Panc1 (cell line): ENCODE results near the gene TMEM236. TPM values are rescaled to one million over a fixed set of nuclear protein-coding genes. Genes with fewer than 3 reads are reported as not detected.

Source experiments
- ATAC-seq: fragments of 200-7000 bp; cut with Tn5 transposase; 2 replicates; pipeline ENCODE4 v1.9.1; 2020; ENCODE audit warnings: mild to moderate bottlenecking, moderate library complexity
- BruUV-seq: library from RNA; stranded (reverse); fragments of 400-500 nt; replicated peaks from 2 replicates; lab custom pipeline; 2021; lab: Mats Ljungman, UMichigan
- CTCF ChIA-PET: fragments of 300-600 bp; sonication (Branson Sonifier 250); formaldehyde crosslinking; loops from one replicate; lab custom pipeline; 2022; ENCODE audit warnings: antibody characterized with exemption; lab: Charles Lee
- POLR2A ChIA-PET: fragments of 300-600 bp; sonication (Branson Sonifier 250); formaldehyde crosslinking; loops from one replicate; lab custom pipeline; 2022; ENCODE audit warnings: antibody characterized with exemption; lab: Charles Lee
- DNase-seq: peaks from one replicate; pipeline ENCODE4 v3.0.0-alpha.2; 2010; ENCODE audit warnings: low read depth, low spot score
- H3K27ac ChIP-seq: 2 replicates; pipeline ENCODE4 v1.5.1; 2011; ENCODE audit warnings: mild to moderate bottlenecking, low read length, inconsistent platforms
- H3K27me3 ChIP-seq: fragments of 200-500 bp; sonication (Bioruptor generic); 2 replicates; pipeline ENCODE4 v1.6.0; 2014; ENCODE audit warnings: low read length, inconsistent platforms; ENCODE audit not compliant: control insufficient read depth, insufficient read depth
- H3K36me3 ChIP-seq: fragments of 200-500 bp; sonication (Bioruptor generic); 2 replicates; pipeline ENCODE4 v1.5.1; 2014; ENCODE audit warnings: inconsistent platforms, mild to moderate bottlenecking, low read length, moderate library complexity; ENCODE audit not compliant: control insufficient read depth, insufficient read depth
- H3K4me1 ChIP-seq: 2 replicates; pipeline ENCODE4 v1.5.1; 2011; ENCODE audit warnings: inconsistent platforms, mild to moderate bottlenecking, low read length, moderate library complexity; ENCODE audit not compliant: control insufficient read depth, insufficient read depth
- H3K4me3 ChIP-seq, 2 experiments: 2 replicates each; pipeline ENCODE4 v1.5.1; 2011 to 2012; ENCODE audit warnings: low read depth in 2 of 2, low read length in 2 of 2, mild to moderate bottlenecking in 2 of 2, inconsistent platforms in 1 of 2, moderate library complexity in 1 of 2
- H3K9me3 ChIP-seq: fragments of 200-500 bp; sonication (Bioruptor generic); 2 replicates; pipeline ENCODE4 v1.5.1; 2014; ENCODE audit warnings: low read depth, mild to moderate bottlenecking, inconsistent platforms, low read length, moderate library complexity; ENCODE audit not compliant: control insufficient read depth, insufficient read depth
- POLR2AphosphoS5 ChIP-seq: IDR thresholded peaks from 2 replicates; pipeline ENCODE4 v1.6.1; 2012; ENCODE audit warnings: mild to moderate bottlenecking, low read depth, low read length, moderate library complexity
- SIN3A ChIP-seq: IDR thresholded peaks from 2 replicates; pipeline ENCODE4 v1.6.1; 2012; ENCODE audit warnings: low read depth, mild to moderate bottlenecking, low read length, moderate library complexity, borderline replicate concordance; ENCODE audit not compliant: insufficient read depth
- TCF7L2 ChIP-seq: IDR thresholded peaks from 2 replicates; pipeline ENCODE4 v1.6.1; 2011; ENCODE audit warnings: mild to moderate bottlenecking, low read depth, low read length, inconsistent platforms
- in situ Hi-C: cut with HindIII; loops from 2 replicates; pipeline ENCODE4 v1.10.0; 2016; ENCODE audit warnings: low sequenced_read_pairs, low pct_unique_long_range_greater_than_20kb
- intact Hi-C: fragments of 100-400 bp; cut with micrococcal nuclease; formaldehyde crosslinking; loops from one replicate; pipeline ENCODE4 v1.10.0; 2022; ENCODE audit not compliant: unreplicated experiment
- total RNA-seq: library from RNA; stranded (reverse); gene quantifications from one replicate; pipeline ENCODE4 v1.2.1, GENCODE V29; 2021; ENCODE audit not compliant: unreplicated experiment
- TF ChIP-seq, protein P1 (sequence below), 2 experiments: IDR thresholded peaks; 2 replicates each; pipeline ENCODE4 v1.6.1; 2011 to 2012; ENCODE audit warnings: low read depth in 2 of 2, control low read depth in 1 of 2, low read length in 1 of 2, mild to moderate bottlenecking in 1 of 2, moderate library complexity in 1 of 2; ENCODE audit not compliant: insufficient read depth in 1 of 2
- TF ChIP-seq, protein P2 (sequence below): fragments of 450-650 bp; IDR thresholded peaks from 2 replicates; pipeline ENCODE4 v1.5.1; 2017; ENCODE audit warnings: mild to moderate bottlenecking

Gene TMEM236
- total RNA-seq, 1 experiment from 2014 or later: 0.05 TPM

DNA sequence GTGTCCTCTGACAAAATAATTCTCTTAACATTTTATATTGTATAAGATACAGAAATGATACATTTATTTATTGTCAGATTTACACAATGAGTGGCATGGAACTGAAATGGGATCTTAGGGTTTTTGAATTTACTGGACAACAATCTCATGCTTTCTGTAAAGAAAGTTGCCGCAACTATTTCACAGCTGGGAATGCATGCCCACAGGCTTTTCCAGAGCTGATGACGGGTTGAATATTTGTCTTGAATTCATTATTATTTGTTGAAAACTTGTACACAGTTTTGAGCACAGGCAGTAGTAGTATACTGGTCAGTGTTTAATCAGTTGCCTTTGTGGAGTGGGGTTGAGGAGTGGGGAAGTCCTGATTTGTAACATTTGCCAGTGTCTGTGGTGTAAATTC lies 36.6 kb downstream of the TMEM236 start:
- ATAC-seq: no peak
- TF ChIP-seq, protein P1, sequence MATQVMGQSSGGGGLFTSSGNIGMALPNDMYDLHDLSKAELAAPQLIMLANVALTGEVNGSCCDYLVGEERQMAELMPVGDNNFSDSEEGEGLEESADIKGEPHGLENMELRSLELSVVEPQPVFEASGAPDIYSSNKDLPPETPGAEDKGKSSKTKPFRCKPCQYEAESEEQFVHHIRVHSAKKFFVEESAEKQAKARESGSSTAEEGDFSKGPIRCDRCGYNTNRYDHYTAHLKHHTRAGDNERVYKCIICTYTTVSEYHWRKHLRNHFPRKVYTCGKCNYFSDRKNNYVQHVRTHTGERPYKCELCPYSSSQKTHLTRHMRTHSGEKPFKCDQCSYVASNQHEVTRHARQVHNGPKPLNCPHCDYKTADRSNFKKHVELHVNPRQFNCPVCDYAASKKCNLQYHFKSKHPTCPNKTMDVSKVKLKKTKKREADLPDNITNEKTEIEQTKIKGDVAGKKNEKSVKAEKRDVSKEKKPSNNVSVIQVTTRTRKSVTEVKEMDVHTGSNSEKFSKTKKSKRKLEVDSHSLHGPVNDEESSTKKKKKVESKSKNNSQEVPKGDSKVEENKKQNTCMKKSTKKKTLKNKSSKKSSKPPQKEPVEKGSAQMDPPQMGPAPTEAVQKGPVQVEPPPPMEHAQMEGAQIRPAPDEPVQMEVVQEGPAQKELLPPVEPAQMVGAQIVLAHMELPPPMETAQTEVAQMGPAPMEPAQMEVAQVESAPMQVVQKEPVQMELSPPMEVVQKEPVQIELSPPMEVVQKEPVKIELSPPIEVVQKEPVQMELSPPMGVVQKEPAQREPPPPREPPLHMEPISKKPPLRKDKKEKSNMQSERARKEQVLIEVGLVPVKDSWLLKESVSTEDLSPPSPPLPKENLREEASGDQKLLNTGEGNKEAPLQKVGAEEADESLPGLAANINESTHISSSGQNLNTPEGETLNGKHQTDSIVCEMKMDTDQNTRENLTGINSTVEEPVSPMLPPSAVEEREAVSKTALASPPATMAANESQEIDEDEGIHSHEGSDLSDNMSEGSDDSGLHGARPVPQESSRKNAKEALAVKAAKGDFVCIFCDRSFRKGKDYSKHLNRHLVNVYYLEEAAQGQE (IDR thresholded peaks at IDR 0.05; ENCODE audit: insufficient read depth in 1 of 2, low read depth in 2 of 2, low read length in 1 of 2): no peak
- TF ChIP-seq, protein P2, sequence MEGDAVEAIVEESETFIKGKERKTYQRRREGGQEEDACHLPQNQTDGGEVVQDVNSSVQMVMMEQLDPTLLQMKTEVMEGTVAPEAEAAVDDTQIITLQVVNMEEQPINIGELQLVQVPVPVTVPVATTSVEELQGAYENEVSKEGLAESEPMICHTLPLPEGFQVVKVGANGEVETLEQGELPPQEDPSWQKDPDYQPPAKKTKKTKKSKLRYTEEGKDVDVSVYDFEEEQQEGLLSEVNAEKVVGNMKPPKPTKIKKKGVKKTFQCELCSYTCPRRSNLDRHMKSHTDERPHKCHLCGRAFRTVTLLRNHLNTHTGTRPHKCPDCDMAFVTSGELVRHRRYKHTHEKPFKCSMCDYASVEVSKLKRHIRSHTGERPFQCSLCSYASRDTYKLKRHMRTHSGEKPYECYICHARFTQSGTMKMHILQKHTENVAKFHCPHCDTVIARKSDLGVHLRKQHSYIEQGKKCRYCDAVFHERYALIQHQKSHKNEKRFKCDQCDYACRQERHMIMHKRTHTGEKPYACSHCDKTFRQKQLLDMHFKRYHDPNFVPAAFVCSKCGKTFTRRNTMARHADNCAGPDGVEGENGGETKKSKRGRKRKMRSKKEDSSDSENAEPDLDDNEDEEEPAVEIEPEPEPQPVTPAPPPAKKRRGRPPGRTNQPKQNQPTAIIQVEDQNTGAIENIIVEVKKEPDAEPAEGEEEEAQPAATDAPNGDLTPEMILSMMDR: no peak
- no peak for TF ChIP-seq SIN3A
- POLR2A ChIA-PET: no interaction called here
- H3K36me3 ChIP-seq: no peaks in the 10 kb centered on the region
- no peaks in the 10 kb centered on the region for H3K9me3 ChIP-seq
- no peak for DNase-seq
- peaks cover 34% of the 10 kb centered on the region for H3K4me1 ChIP-seq
- H3K4me3 ChIP-seq: no peak overlapping the region
- no peaks in the 10 kb centered on the region for H3K27me3 ChIP-seq
- intact Hi-C loops (no loop called here), in situ Hi-C loops (no loop called here)
- peak overlapping the region; percentile 81 for H3K27ac ChIP-seq
- BruUV-seq: no TSS peak
- CTCF ChIA-PET: no interaction called here

DNA sequence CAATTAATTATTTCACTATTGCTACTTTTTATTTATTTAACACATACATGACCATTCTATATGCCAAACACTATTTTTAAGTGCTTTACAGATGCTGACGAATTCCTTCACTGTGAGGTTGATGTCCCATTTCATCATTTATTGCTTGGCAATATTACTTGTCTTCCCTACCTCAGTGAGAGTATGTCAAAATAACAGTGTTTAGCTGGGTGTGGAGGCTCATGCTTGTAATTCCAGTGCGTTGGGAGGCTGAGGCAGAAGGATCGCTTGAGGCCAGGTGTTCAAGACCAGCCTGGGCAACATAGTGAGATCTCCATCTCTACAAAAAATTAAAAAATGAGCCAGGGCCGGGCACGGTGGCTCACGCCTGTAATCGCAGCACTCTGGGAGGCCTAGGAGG lies 37.4 kb downstream of the TMEM236 start:
- POLR2A ChIA-PET: no interaction called here
- H3K9me3 ChIP-seq: no peaks in the 10 kb centered on the region
- CTCF ChIA-PET: interaction anchor here (0.6 kb wide), 1 partner anchor 179 kb away, joined by 3 read pairs; no protein-coding TSS in a partner anchor
- DNase-seq: no peak
- TF ChIP-seq, protein P1 (IDR thresholded peaks at IDR 0.05; ENCODE audit: insufficient read depth in 1 of 2, low read depth in 2 of 2, low read length in 1 of 2): no peak
- TF ChIP-seq, protein P2: no peak
- TF ChIP-seq SIN3A (no peak), POLR2AphosphoS5 (no peak), TCF7L2 (no peak)
- no TSS peak for BruUV-seq
- no peaks in the 10 kb centered on the region for H3K27me3 ChIP-seq
- in situ Hi-C loops: no loop called here
- H3K36me3 ChIP-seq: no peaks in the 10 kb centered on the region
- intact Hi-C loops: no loop called here
- H3K27ac ChIP-seq: no peak overlapping the region; the same call in 1 of the 2 replicates
- H3K4me1 ChIP-seq: peaks cover 27% of the 10 kb centered on the region
- no peak overlapping the region for H3K4me3 ChIP-seq
- ATAC-seq: no peak
